Stimulated activated CD4-positive, alpha-beta T cell treated with anti-CD3 and anti-CD28 coated beads, Interleukin-12 subunit alpha, Interleukin-12 subunit beta, amount 100 ng/mL, for 48 hours (primary cell): Measurements from ENCODE around the gene ANGPTL8.

Experiments
- DNase-seq, 3 donors: peaks; one replicate each; pipeline ENCODE4 v3.0.0-alpha.2; 2020; ENCODE audit warnings: low read depth in 2 of 3, low spot score in 1 of 3

ANGPTL8 gene

DNA sequence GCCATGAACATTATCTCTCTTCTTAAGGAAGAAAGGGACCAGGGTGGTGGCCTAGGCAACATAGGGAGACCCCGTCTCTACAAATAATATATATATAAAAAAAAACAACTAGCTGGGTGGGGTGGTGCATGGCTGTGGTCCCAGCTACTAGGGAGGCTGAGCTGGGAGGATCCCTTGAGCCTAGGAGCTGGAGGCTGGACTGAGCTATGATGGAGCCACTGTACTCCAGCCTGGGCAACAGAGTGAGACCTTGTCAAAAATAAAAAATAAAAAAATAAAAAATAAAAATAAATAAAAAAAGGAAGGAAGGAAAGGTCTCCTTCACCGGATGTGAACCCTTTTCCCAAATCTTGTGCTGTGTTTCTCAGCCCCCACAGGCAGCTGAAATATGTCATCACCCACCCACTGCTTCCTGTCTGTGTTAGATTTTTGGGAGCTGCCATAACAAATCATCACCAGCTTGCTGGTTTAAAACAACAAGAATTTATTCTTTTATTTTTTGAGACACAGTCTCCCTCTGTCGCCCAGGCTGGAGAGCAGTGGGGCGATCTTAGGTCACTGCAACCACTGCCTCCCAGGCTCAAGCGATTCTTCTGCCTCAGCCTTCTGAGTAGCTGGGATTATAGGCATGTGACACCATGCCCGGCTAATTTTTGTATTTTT is 47.0 kb downstream of the ANGPTL8 start:
- no peak for DNase-seq

DNA sequence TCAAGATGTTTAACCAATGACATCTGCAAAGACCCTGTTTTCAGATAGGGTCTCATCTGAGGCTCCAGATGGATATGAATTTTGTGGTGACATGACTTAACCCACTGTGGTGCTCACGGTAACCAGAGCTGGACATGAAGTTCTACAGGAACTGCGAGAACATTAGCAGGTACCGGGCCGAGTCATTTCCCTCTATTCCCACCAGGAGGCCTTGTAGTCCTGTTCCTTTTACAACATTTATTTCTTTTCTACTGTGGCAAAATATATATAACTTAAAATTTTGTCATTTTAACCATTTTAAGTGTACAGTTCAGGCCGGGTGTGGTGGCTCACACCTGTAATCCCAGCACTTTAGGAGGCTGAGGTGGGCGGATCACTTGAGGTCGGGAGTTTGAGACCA is 48.9 kb downstream of the ANGPTL8 start:
- DNase-seq = no peak

DNA sequence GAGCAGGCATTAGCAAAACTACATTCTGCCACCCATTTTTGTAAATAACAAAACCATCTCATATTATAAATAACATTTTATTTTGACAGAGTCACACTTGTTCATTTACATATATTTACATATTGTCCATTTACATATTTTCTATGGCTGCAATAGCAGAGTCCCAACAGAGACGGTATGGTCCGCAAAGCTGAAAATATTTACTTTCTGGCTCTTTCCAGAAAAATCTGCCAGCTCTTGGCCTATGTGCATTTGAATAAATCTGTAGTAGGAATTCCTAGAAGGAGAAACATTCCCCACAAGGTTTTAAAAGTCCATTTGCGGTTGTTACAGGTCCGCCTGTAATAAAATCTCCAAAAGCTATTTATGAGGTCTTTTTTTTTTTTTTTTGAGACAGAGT is 50.8 kb downstream of the ANGPTL8 start:
- no peak for DNase-seq

DNA sequence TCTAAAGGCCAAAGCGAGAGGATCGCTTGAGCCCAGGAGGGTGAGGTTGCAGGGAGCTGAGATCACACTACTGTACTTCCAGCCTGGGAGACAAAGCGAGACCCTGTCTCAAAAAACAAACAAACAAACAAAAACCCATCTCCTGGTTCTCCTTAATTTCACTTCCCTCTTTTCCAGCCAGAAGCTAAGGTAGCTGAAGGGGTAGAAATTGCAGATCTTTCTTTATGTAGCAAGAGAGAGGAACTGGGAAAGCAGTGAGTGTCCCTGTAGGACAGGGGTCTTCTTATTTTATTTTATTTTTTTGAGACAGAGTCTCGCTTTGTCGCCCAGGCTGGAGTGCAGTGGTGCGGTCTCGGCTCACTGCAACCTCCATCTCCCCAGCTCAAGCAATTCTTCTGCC is 52.0 kb downstream of the ANGPTL8 start:
- DNase-seq = no peak
